SW480 (cell line): ENCODE results near the gene INTS3.
A peak's percentile ranks its signal among the peaks of the same experiment; 100 is the strongest.
"Not testable (repeated sequence)": the region's sequence is repeated elsewhere in the genome, so short reads cannot be mapped to it uniquely, and the experiment has no call there.

Experiments
- DNase-seq: peaks from one replicate; pipeline ENCODE4 v3.0.0-alpha.2; 2016; ENCODE audit warnings: low spot score

The INTS3 gene

GRCh38 chr1:153711026-153711425 lies 16.8 kb upstream of the INTS3 start:
- no peak for DNase-seq

- not testable (repeated sequence) for DNase-seq
Observed at GRCh38 chr1:153716211-153716610, 11.6 kb upstream of the INTS3 start.

- DNase-seq = no peak
Observed at GRCh38 chr1:153717330-153717729, 10.5 kb upstream of the INTS3 start.

- DNase-seq = no peak
Observed at GRCh38 chr1:153723687-153724086, 4.2 kb upstream of the INTS3 start.

- DNase-seq = not testable (repeated sequence)
Observed at GRCh38 chr1:153724634-153725033, 3.2 kb upstream of the INTS3 start.

GRCh38 chr1:153728305-153729066 lies 636 bp downstream of the INTS3 start:
- DNase-seq = no peak

GRCh38 chr1:153730468-153730988 lies 2.7 kb downstream of the INTS3 start:
- DNase-seq = no peak

- DNase-seq = no peak
Observed at GRCh38 chr1:153733970-153734369, 6.1 kb downstream of the INTS3 start.

GRCh38 chr1:153734396-153735089 lies 6.7 kb downstream of the INTS3 start:
- DNase-seq = no peak

- DNase-seq = no peak
Observed at GRCh38 chr1:153735090-153735420, 7.2 kb downstream of the INTS3 start.

- DNase-seq = no peak
Observed at GRCh38 chr1:153741986-153742385, 14.1 kb downstream of the INTS3 start.

- peak; percentile 86 for DNase-seq
Observed at GRCh38 chr1:153742411-153743142, 14.7 kb downstream of the INTS3 start.

- no peak for DNase-seq
Observed at GRCh38 chr1:153745417-153745816, 17.6 kb downstream of the INTS3 start.

- DNase-seq = no peak
Observed at GRCh38 chr1:153746174-153746573, 18.3 kb downstream of the INTS3 start.

- DNase-seq = no peak
Observed at GRCh38 chr1:153748903-153749302, 21.1 kb downstream of the INTS3 start.

GRCh38 chr1:153749408-153750005 lies 21.7 kb downstream of the INTS3 start:
- peak; percentile 80 for DNase-seq

- DNase-seq = no peak
Observed at GRCh38 chr1:153750026-153750995, 22.5 kb downstream of the INTS3 start.

GRCh38 chr1:153752072-153752471 lies 24.2 kb downstream of the INTS3 start:
- no peak for DNase-seq

GRCh38 chr1:153752571-153753195 lies 24.8 kb downstream of the INTS3 start:
- DNase-seq = no peak

GRCh38 chr1:153754266-153754665 lies 26.4 kb downstream of the INTS3 start:
- DNase-seq = no peak

GRCh38 chr1:153760440-153760839 lies 32.6 kb downstream of the INTS3 start:
- no peak for DNase-seq
